NOMO-1 treated with DMSO at 0.1 percent for 48 hours (cell line): ENCODE measurements around the gene ZNF200.
"Not testable (repeated sequence)": the region's sequence is repeated elsewhere in the genome, so short reads cannot be mapped to it uniquely, and the experiment has no call there.

Experiments
- DNase-seq: peaks from one replicate; lab custom pipeline; 2025; ENCODE audit not compliant: unreplicated experiment; lab: John Stamatoyannopoulos, UW

ZNF200 gene

GRCh38 chr16:3198334-3199072 is 36.5 kb downstream of the ZNF200 start:
- DNase-seq, result no peak

- DNase-seq, result not testable (repeated sequence)
Measured at GRCh38 chr16:3197694-3198333, 37.1 kb downstream of the ZNF200 start.

- DNase-seq, result no peak
Measured at GRCh38 chr16:3195975-3196374, 39.0 kb downstream of the ZNF200 start.

GRCh38 chr16:3194792-3195191 is 40.2 kb downstream of the ZNF200 start:
- DNase-seq, result no peak

- DNase-seq, result no peak
Measured at GRCh38 chr16:3193221-3194212, 41.4 kb downstream of the ZNF200 start.

- no peak for DNase-seq
Measured at GRCh38 chr16:3192476-3193019, 42.4 kb downstream of the ZNF200 start.

- no peak for DNase-seq
Measured at GRCh38 chr16:3190949-3191353, 44.0 kb downstream of the ZNF200 start.

GRCh38 chr16:3189869-3190268 is 45.1 kb downstream of the ZNF200 start:
- no peak for DNase-seq

- DNase-seq, result no peak
Measured at GRCh38 chr16:3188925-3189825, 45.8 kb downstream of the ZNF200 start.

- no peak for DNase-seq
Measured at GRCh38 chr16:3188675-3188924, 46.4 kb downstream of the ZNF200 start.

- no peak for DNase-seq
Measured at GRCh38 chr16:3187798-3188674, 46.9 kb downstream of the ZNF200 start, which contains the start of gene OR1F1. TSS of gene OR1F1 (plus strand) at chr16:3188204.

- DNase-seq, result no peak
Measured at GRCh38 chr16:3186946-3187690, 47.8 kb downstream of the ZNF200 start.

- DNase-seq, result no peak
Measured at GRCh38 chr16:3183445-3184139, 51.4 kb downstream of the ZNF200 start.

GRCh38 chr16:3182608-3183444 is 52.1 kb downstream of the ZNF200 start:
- no peak for DNase-seq

GRCh38 chr16:3182293-3182607 is 52.7 kb downstream of the ZNF200 start:
- not testable (repeated sequence) for DNase-seq

- DNase-seq, result no peak
Measured at GRCh38 chr16:3180445-3180878, 54.5 kb downstream of the ZNF200 start.

GRCh38 chr16:3179651-3180050 is 55.3 kb downstream of the ZNF200 start:
- no peak for DNase-seq
